Measurements from ENCODE around the gene DNAJB14.
A peak's percentile ranks its signal among the peaks of the same experiment; 100 is the strongest.
"Not testable (repeated sequence)": the region's sequence is repeated elsewhere in the genome, so short reads cannot be mapped to it uniquely, and the experiment has no call there.

The DNAJB14 gene

GRCh38 chr4:99946356-99947189, at the start of gene DNAJB14:
TSS of gene DNAJB14 (minus strand) at chr4:99946618. CDS start at chr4:99946571, 47 bp downstream.
- peak; percentile 75 for DNase-seq

- DNase-seq, result no peak
Measured at GRCh38 chr4:99991741-99992140, 45.3 kb upstream of the DNAJB14 start.

GRCh38 chr4:99987681-99988080, 41.3 kb upstream of the DNAJB14 start:
- DNase-seq, result no peak

GRCh38 chr4:99986792-99987191, 40.4 kb upstream of the DNAJB14 start:
- no peak for DNase-seq

- DNase-seq, result no peak
Measured at GRCh38 chr4:99983289-99983943, 37.0 kb upstream of the DNAJB14 start.

GRCh38 chr4:99979872-99980271, 33.5 kb upstream of the DNAJB14 start:
- no peak for DNase-seq

GRCh38 chr4:99971453-99972111, 25.2 kb upstream of the DNAJB14 start:
- no peak for DNase-seq

- DNase-seq, result no peak
Measured at GRCh38 chr4:99968330-99968729, 21.9 kb upstream of the DNAJB14 start.

GRCh38 chr4:99966692-99967091, 20.3 kb upstream of the DNAJB14 start:
- no peak for DNase-seq

GRCh38 chr4:99965674-99966350, 19.4 kb upstream of the DNAJB14 start:
- peak; percentile 29 for DNase-seq

- DNase-seq, result no peak
Measured at GRCh38 chr4:99965173-99965572, 18.8 kb upstream of the DNAJB14 start.

- DNase-seq, result no peak
Measured at GRCh38 chr4:99961711-99962110, 15.3 kb upstream of the DNAJB14 start.

GRCh38 chr4:99960648-99961047, 14.2 kb upstream of the DNAJB14 start:
- no peak for DNase-seq

- DNase-seq, result not testable (repeated sequence)
Measured at GRCh38 chr4:99958207-99958606, 11.8 kb upstream of the DNAJB14 start.

- DNase-seq, result no peak
Measured at GRCh38 chr4:99950913-99951254, 4.5 kb upstream of the DNAJB14 start.

- DNase-seq, result peak; percentile 99
Measured at GRCh38 chr4:99949999-99950912, 3.8 kb upstream of the DNAJB14 start, which contains the start of gene H2AZ1. TSS of gene H2AZ1 (minus strand) at chr4:99950275. CDS start at chr4:99950170, 105 bp downstream.

GRCh38 chr4:99949034-99949998, 2.9 kb upstream of the DNAJB14 start:
- DNase-seq, result peak; percentile 93

- DNase-seq, result no peak
Measured at GRCh38 chr4:99947608-99948007, 1.2 kb upstream of the DNAJB14 start.

- DNase-seq, result no peak
Measured at GRCh38 chr4:99947190-99947578, 766 bp upstream of the DNAJB14 start.

- DNase-seq, result no peak
Measured at GRCh38 chr4:99945718-99946355, 581 bp downstream of the DNAJB14 start.

Data from CD4-positive, alpha-beta T cell treated with Interleukin-4 for 4 hours (primary cell).